Measurements from ENCODE around the gene TMEM175. TPM values are rescaled to one million over a fixed set of nuclear protein-coding genes. Genes with fewer than 3 reads are reported as not detected.

Gene TMEM175
- total RNA-seq, 2 donors from 2014 or later = 40.2 to 65.3 TPM

GRCh38 chr4:900073-900472, 32.2 kb upstream of the TMEM175 start:
- H3K4me1 ChIP-seq = no peaks in the 10 kb centered on the region
- no peak for TF ChIP-seq POLR2A (IDR thresholded peaks at IDR 0.05)
- TF ChIP-seq, protein P1, sequence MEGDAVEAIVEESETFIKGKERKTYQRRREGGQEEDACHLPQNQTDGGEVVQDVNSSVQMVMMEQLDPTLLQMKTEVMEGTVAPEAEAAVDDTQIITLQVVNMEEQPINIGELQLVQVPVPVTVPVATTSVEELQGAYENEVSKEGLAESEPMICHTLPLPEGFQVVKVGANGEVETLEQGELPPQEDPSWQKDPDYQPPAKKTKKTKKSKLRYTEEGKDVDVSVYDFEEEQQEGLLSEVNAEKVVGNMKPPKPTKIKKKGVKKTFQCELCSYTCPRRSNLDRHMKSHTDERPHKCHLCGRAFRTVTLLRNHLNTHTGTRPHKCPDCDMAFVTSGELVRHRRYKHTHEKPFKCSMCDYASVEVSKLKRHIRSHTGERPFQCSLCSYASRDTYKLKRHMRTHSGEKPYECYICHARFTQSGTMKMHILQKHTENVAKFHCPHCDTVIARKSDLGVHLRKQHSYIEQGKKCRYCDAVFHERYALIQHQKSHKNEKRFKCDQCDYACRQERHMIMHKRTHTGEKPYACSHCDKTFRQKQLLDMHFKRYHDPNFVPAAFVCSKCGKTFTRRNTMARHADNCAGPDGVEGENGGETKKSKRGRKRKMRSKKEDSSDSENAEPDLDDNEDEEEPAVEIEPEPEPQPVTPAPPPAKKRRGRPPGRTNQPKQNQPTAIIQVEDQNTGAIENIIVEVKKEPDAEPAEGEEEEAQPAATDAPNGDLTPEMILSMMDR (IDR thresholded peaks at IDR 0.05) = no peak
- peak in 3 of 4 donors; percentile 11 to 37 (median 28) for DNase-seq
- H3K27ac ChIP-seq = no peak overlapping the region
- no peak overlapping the region for H3K4me3 ChIP-seq
- no peaks in the 10 kb centered on the region for H3K27me3 ChIP-seq
- WGBS, 2 donors = 52 to 94% methylated on average over 8 to 26 of the region's 26 CpGs
- H3K9me3 ChIP-seq = no peaks in the 10 kb centered on the region
- H3K36me3 ChIP-seq (replicated peaks in 1 of 2; ENCODE audit: insufficient read depth in 1 of 2, low read depth in 2 of 2) = peaks cover 4 to 11% of the 10 kb centered on the region in 2 donors
- intact Hi-C loops (cut with DNase I) = no loop called here
- no peak for ATAC-seq

DNA sequence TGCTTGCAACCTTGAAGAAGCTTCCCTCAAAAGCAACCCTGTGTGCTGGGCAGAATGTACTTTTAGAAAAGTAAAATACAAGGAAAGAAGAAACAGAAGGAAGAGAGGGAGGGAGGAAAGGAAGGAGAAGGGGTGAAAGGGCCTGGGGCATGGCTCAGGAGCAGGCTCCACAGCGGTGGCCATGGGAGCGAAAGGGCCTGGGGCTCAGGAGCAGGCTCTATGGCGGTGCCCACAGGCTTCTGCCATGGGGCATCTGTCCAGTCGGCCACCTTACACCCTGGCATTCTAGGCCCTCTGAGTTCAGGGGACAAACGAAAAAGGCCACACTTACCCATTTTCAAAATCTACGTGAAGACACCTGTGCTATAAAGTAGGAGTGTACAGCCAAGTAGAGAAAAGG, 31.5 kb upstream of the TMEM175 start:
- Histone ChIP-seq H3K36me3 (replicated peaks in 1 of 2; ENCODE audit: insufficient read depth in 1 of 2, low read depth in 2 of 2) (peaks cover under 1 to 8% of the 10 kb centered on the region in 2 donors), H3K4me1 (no peaks in the 10 kb centered on the region), H3K4me3 (no peak overlapping the region), H3K27ac (no peak overlapping the region), H3K27me3 (no peaks in the 10 kb centered on the region), H3K9me3 (no peaks in the 10 kb centered on the region)
- ATAC-seq = no peak
- 94 to 95% methylated on average over 6 of the region's 6 CpGs for WGBS, 2 donors
- intact Hi-C loops (cut with DNase I) = no loop called here
- TF ChIP-seq POLR2A (IDR thresholded peaks at IDR 0.05) = no peak
- TF ChIP-seq, protein P1 (IDR thresholded peaks at IDR 0.05) = no peak
- no peak for DNase-seq

DNA sequence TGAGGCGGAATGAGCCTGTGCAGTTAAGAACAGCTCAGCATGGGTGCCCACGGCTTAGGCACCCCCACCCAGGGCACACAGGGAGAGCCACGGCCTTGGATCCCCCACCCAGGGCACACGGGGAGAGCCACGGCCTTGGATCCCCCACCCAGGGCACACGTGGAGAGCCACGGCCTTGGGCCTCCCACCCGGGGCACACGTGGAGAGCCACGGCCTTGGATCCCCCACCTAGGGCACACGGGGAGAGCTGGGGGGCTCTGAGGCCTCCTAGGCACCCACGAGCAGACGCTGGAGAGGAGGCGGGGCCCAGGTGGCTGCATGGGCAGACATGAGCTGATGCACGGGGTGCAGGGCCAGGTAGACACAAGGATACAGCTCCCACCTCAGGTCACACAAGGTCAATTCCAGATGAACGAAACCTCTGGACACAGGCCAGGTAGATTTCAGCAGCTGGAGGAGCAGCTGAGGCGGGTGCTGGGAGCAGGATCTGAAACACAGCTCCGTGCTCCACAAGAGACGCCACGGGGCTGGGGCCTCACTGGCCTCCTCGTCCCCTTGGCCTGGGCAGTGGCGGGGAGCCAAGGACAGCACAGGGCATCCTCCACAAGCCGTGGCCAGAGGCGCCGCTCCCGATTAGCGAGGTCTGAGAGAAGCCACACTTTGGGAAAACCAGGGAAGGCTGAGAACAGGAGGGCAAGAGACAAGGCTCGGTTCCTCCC, 30.9 kb upstream of the TMEM175 start:
- H3K9me3 ChIP-seq = no peaks in the 10 kb centered on the region
- ATAC-seq (no peak), DNase-seq (no peak)
- H3K27ac ChIP-seq = no peak overlapping the region
- 85 to 88% methylated on average over 12 to 26 of the region's 28 CpGs for WGBS, 2 donors
- H3K36me3 ChIP-seq (replicated peaks in 1 of 2; ENCODE audit: insufficient read depth in 1 of 2, low read depth in 2 of 2) = peaks cover 0 to 6% of the 10 kb centered on the region in 2 donors
- no peaks in the 10 kb centered on the region for H3K27me3 ChIP-seq
- no peaks in the 10 kb centered on the region for H3K4me1 ChIP-seq
- TF ChIP-seq POLR2A (IDR thresholded peaks at IDR 0.05) = no peak
- TF ChIP-seq, protein P1 (IDR thresholded peaks at IDR 0.05) = no peak
- intact Hi-C loops (cut with DNase I) = no loop called here
- H3K4me3 ChIP-seq = no peak overlapping the region

GRCh38 chr4:903066-904046, 28.9 kb upstream of the TMEM175 start:
- H3K27me3 ChIP-seq = no peaks in the 10 kb centered on the region
- H3K36me3 ChIP-seq (replicated peaks in 1 of 2; ENCODE audit: insufficient read depth in 1 of 2, low read depth in 2 of 2) = no peaks in the 10 kb centered on the region
- no peak overlapping the region for H3K27ac ChIP-seq
- H3K9me3 ChIP-seq = no peaks in the 10 kb centered on the region
- H3K4me1 ChIP-seq = no peaks in the 10 kb centered on the region
- TF ChIP-seq, protein P1 (IDR thresholded peaks at IDR 0.05) = no peak
- no peak for TF ChIP-seq POLR2A (IDR thresholded peaks at IDR 0.05)
- intact Hi-C loops (cut with DNase I) = no loop called here
- no peak overlapping the region for H3K4me3 ChIP-seq
- WGBS, 2 donors = 93 to 96% methylated on average over 27 to 39 of the region's 42 CpGs
- DNase-seq = no peak
- ATAC-seq = no peak

All from body of pancreas (tissue), 4 donors.